ENCODE results near the gene LGALS14.

LGALS14 gene

GRCh38 chr19:39746836-39747529 lies 42.7 kb downstream of the LGALS14 start:
- DNase-seq (ENCODE audit: low read depth): no peak

GRCh38 chr19:39749981-39750380 lies 45.7 kb downstream of the LGALS14 start:
- no peak for DNase-seq (ENCODE audit: low read depth)

- no peak for DNase-seq (ENCODE audit: low read depth)
Measured at GRCh38 chr19:39752390-39752789, 48.1 kb downstream of the LGALS14 start.

GRCh38 chr19:39752795-39753194 lies 48.5 kb downstream of the LGALS14 start:
- no peak for DNase-seq (ENCODE audit: low read depth)

GRCh38 chr19:39754544-39754943 lies 50.3 kb downstream of the LGALS14 start:
- no peak for DNase-seq (ENCODE audit: low read depth)

DNA sequence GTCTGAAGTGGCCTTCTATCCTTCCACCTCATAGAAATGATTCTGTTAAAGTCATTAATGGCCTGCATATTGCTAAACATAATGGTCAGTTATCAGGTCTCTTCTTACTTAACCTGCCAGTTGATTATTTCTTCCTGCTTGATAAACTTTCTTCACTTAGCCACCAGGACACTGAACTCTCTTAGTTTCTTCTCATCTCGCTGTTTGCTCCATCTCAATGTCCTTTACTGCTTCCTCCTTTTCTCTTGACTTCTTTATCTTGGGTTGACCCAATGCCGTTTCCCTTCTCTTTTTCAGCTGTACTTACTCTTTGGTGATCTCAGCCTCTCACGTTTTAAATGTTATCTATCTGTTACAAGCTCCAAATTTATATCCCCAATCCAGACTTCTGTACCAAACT lies 50.7 kb downstream of the LGALS14 start:
- no peak for DNase-seq (ENCODE audit: low read depth)

Data from iris pigment epithelial cell (primary cell).